ENCODE measurements around the gene TRIM54. TPM values are rescaled to one million over a fixed set of nuclear protein-coding genes. Genes with fewer than 3 reads are reported as not detected.

TRIM54 gene
- total and polyA plus RNA-seq, 2 of the 8 experiments (the other 6 are each of a cell fraction or from before 2014, with no cell fraction given) = 3.9 to 5.8 TPM

DNA sequence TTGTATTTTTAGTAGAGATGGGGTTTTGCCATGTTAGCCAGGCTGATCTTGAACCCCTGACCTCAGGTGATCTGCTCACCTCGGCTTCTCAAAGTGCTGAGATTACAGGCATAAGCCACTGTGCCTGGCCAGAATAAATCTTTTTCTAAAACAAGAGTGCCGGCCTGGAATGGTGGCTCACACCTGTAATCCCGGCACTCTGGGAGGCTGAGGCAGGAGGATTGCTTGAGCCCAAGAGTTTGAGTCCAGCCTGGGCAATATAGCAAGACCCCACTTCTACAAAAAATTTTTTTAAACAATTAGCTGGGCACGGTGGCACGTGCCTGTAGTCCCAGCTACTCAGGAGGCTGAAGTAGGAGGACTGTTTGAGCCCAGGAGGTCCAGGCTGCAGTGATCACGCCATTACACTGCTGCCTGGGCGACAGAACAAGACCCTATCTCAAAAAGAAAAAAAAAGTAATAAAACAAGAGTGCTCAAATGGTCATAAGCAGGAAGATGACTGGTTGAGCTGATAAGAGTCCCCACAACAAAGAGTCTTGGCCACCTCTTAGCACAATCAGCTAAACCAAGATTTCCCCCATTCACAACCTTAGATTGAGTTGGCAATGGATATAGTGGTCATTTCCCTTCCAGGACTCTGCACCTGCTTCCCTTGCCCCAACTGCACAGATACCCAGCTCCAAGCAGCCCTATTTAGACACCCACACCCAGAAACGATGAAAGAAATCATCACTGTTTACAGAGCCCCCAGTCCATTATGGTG is 31.8 kb downstream of the TRIM54 start:
- Histone ChIP-seq H3K79me1 (ENCODE audit: low read depth, low read length) (peaks cover 2% of the 10 kb centered on the region; the same call in 1 of the 2 replicates), H3K9ac (replicated peaks in 1 of 4; ENCODE audit: extremely low read depth in 1 of 4, low read depth in 3 of 4, low read length in 3 of 4) (no peak overlapping the region), H4K8ac (ENCODE audit: extremely low read depth, insufficient read depth, low read length) (no peak overlapping the region), H3K4ac (replicated peaks; ENCODE audit: insufficient read length, low read depth, low read length) (no peak overlapping the region), H3K4me3 (ENCODE audit: extremely low read depth in 1 of 4, insufficient read depth in 2 of 4, low read depth in 3 of 4, low read length in 4 of 4) (no peak overlapping the region), H3K27ac (ENCODE audit: low read depth, low read length) (no peak overlapping the region), H2AFZ (ENCODE audit: low read length) (no peak overlapping the region), H3K14ac (ENCODE audit: insufficient read length) (no peak overlapping the region), H3K23me2 (ENCODE audit: low read depth, low read length) (0 out of 2 replicates have a peak, but pooled peaks cover 2% of the 10 kb centered on the region), H3K4me2 (ENCODE audit: insufficient read depth in 1 of 2, low read depth in 2 of 2, low read length in 2 of 2) (no peak overlapping the region), H3K9me3 (ENCODE audit: insufficient read depth in 2 of 2, low read depth in 1 of 2, low read length in 1 of 2) (no peaks in the 10 kb centered on the region), H2BK120ac (replicated peaks; ENCODE audit: low read depth, low read length) (no peak overlapping the region), H3K79me2 (ENCODE audit: control insufficient read depth in 1 of 2, insufficient read depth in 2 of 2, low read length in 2 of 2) (no peaks in the 10 kb centered on the region), H2BK15ac (ENCODE audit: low read length) (no peak overlapping the region), H4K91ac (replicated peaks; ENCODE audit: insufficient read length, low read length) (no peak overlapping the region), H3K4me1 (replicated peaks in 1 of 4; ENCODE audit: control insufficient read depth in 3 of 4, insufficient read depth in 4 of 4, low read length in 3 of 4) (peaks cover 0 to 2% (median 0%) of the 10 kb centered on the region in 4 experiments; a peak in 1 of 7 replicates), H4K20me1 (replicated peaks in 1 of 2; ENCODE audit: control insufficient read depth in 1 of 2, insufficient read depth in 2 of 2, low read length in 2 of 2) (no peaks in the 10 kb centered on the region), H2AK5ac (ENCODE audit: low read depth, low read length) (no peak overlapping the region), H3K23ac (ENCODE audit: insufficient read length) (no peak overlapping the region), H3K36me3 (ENCODE audit: control insufficient read depth in 2 of 4, insufficient read depth in 4 of 4, low read length in 3 of 4) (peaks cover 0 to 4% (median 0%) of the 10 kb centered on the region in 4 experiments; a peak in 1 of 8 replicates), H4K5ac (ENCODE audit: insufficient read length, low read depth, low read length) (no peak overlapping the region), H2BK12ac (ENCODE audit: low read depth, low read length) (no peak overlapping the region), H3K56ac (replicated peaks; ENCODE audit: insufficient read length, low read depth, low read length) (no peak overlapping the region), H2BK20ac (ENCODE audit: low read length) (no peak overlapping the region), H3K27me3 (replicated peaks in 1 of 4; ENCODE audit: control insufficient read depth in 3 of 4, extremely low read depth in 1 of 4, insufficient read depth in 3 of 4, low read length in 3 of 4) (no peaks in the 10 kb centered on the region; a peak in 3 of 7 replicates), H3K18ac (ENCODE audit: extremely low read depth, low read length) (no peak overlapping the region), H2BK5ac (ENCODE audit: low read depth, low read length) (peak overlapping the region; percentile 23; the same call in 1 of the 2 replicates)
- no peak for TF ChIP-seq TAF7 (optimal IDR thresholded peaks at IDR 0.05; ENCODE audit: borderline replicate concordance, low read depth, low read length)
- TF ChIP-seq POLR2AphosphoS5 (IDR thresholded peaks at IDR 0.05; ENCODE audit: low read depth, low read length) = no peak
- TF ChIP-seq HDAC2 (IDR thresholded peaks at IDR 0.05; ENCODE audit: borderline replicate concordance in 1 of 2, low read depth in 2 of 2, low read length in 2 of 2) = no peak
- no peak for TF ChIP-seq ASH2L (IDR thresholded peaks at IDR 0.05; ENCODE audit: low read length)
- no peak for FAIRE-seq
- ChIA-PET POLR2A (ENCODE audit: partially characterized antibody) (interaction anchor here (0.6 to 2.4 kb wide), 8 partner anchors 8 to 66 kb away, joined by 3 to 13 read pairs (median 4); partner anchors contain the start of genes GTF3C2 and MPV17), CTCF (ENCODE audit: partially characterized antibody) (interaction anchor here (0.6 to 5.9 kb wide), 6 partner anchors 11 to 842 kb away, joined by 3 to 48 read pairs (median 3); no protein-coding TSS in a partner anchor)
- no peak for DNase-seq (ENCODE audit: low read depth in 1 of 2, low spot score in 2 of 2)
- 89% methylated on average over 8 of the region's 8 CpGs; no CpG with 5 or more reads in 1 of the 2 experiments for WGBS, 2 experiments (ENCODE audit: extremely low coverage in 1 of 2, insufficient coverage in 1 of 2, insufficient read length in 1 of 2, insufficient replicate concordance in 2 of 2, low coverage in 1 of 2, low lambda C conversion rate in 2 of 2, missing lambda C conversion rate in 1 of 2)

Data from H1 (cell line).